ENCODE data around the gene CEP89.
"Not testable (repeated sequence)": the region's sequence is repeated elsewhere in the genome, so short reads cannot be mapped to it uniquely, and the experiment has no call there.

CEP89 gene

GRCh38 chr19:32895384-32895783 is 76.4 kb downstream of the CEP89 start:
- DNase-seq (ENCODE audit: low read depth, low spot score), result no peak

DNA sequence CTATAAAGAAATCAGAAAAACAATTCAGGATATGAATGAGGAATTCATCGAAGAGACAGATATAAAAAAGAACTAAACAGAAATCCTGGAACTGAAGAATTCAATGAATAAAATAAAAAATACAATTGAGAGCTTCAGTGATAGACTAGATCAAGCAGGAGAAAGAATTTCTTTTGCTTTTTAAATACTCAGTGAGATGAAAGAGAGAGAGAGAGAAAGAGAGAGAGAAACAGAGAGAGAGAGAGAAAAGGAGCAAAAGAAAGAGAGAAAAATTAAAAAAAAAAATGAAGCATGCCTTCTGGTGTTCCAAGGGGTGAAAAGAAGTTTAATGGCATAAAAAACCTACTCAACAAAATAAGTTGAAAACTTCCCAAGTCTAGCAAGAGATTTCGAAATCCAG is 80.1 kb downstream of the CEP89 start:
- DNase-seq (ENCODE audit: low read depth, low spot score), result no peak

DNA sequence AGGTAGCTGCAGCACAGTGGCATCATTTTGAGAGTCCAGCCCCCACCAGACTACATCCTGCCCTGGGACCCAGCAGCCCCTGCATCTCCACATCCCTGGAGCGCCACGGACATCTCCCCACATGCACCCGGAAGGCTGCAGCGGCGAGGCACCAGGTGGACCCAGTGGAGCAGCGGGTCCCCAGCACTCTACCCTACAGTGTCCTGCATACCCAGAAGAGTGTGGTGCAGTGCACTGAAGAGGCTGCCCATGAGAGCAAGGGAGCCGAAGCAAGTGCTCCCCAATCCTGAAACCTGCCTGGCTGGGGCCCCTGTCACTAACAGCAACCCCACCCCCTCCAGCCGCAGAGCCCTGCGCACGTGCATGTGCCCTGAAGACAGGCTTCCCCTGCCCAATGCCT is 80.9 kb downstream of the CEP89 start:
- no peak for DNase-seq (ENCODE audit: low read depth, low spot score)

DNA sequence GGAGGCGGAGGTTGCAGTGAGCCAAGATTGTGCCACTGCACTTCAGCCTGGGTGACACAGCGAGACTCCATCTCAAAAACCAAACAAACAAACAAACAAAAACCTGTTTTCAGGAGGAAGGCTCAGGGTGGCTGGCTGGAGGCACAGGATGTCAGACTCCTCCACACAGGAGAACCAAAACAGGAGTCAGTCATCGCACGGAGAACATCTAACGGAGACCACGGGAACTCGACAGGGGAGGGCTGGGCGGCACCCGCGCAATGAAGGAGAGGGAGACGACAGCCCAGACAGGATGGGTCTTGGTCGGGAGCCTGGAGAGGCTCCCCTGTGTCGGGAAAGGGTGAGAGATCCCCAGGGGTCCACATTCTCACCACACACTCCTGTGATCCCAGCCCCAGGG is 81.4 kb downstream of the CEP89 start:
- DNase-seq (ENCODE audit: low read depth, low spot score), result no peak

DNA sequence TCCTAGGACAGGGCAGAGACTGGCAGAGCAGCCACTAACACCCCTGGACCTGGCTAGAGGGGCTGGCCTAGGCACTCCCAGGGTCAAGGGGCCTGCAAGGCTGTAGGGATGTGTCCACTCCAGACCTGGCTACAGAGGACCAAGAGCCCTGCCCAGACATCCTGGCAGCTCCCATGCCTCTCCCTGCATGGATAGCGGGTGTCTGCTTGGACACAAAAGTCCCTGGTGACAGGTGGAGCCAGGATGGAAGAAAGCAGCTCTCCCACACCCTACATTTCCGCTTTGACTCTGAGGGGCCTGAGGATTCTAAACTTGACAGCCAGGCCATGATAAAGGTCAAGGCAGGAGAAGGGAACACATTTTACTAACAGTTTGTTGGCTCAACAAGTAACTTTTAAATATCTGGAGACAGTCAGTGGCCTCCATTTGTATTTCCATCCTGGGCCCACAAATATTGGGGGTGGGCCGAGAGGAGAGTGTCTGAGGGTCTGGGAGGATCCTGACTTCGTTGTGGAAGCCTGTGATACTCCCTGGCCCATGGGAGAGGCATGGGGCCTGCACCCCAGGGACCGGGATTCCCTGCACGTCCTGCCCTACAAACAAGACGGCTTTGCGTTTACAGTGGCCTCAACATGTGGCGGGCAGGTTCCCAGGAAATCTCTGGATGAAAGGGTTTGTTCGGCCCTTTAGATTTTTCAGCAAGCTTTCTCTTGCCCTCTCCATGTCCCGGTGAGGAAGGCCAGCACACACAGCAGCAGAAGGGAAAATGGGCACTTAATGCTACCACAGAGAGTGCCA is 82.4 kb downstream of the CEP89 start:
- no peak for DNase-seq (ENCODE audit: low read depth, low spot score)

- no peak for DNase-seq (ENCODE audit: low read depth, low spot score)
Measured at GRCh38 chr19:32887572-32888215, 84.1 kb downstream of the CEP89 start.

- DNase-seq (ENCODE audit: low read depth, low spot score), result no peak
Measured at GRCh38 chr19:32886241-32886640, 85.5 kb downstream of the CEP89 start.

- DNase-seq (ENCODE audit: low read depth, low spot score), result not testable (repeated sequence)
Measured at GRCh38 chr19:32885255-32885654, 86.5 kb downstream of the CEP89 start.

DNA sequence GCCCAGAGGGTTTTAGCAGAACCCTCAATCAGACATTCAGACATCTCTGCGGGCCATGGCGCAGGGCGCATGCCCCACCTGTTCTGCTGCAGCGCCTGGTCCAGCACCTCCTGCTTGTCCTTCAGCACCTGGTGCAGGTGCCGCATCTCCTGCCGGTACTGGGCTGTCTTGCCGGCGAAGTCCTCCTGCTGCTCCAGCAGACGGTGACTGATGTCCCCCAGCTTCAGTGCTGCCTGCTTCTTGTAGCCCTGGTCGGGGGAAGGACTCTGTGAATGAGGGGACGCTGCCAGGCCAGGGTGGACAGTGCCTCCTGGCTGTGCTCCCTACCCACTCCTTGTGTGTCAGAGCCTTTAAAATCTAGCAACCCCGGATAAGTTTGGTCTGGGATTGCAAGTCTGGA is 90.0 kb downstream of the CEP89 start:
- DNase-seq (ENCODE audit: low read depth, low spot score), result no peak

DNA sequence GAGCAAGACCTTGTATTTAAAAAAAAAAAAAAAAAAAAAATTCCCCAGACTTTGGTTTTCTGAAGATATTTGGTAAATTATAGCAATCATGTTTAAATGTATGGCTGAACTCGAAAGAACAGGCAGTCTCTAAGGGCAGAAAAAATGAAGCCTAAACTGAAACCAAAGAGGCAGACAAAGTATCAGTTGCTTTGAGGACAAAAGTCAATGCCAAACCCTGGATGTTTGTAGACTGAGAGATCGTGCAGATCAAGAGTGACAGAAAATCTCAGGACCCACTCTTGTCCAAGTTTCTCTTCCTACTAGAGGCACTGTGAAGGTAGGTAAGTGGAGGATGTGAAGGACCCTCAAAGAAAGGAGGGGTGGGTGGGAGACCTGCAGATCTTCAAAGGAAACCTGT is 91.1 kb downstream of the CEP89 start:
- DNase-seq (ENCODE audit: low read depth, low spot score), result no peak

DNA sequence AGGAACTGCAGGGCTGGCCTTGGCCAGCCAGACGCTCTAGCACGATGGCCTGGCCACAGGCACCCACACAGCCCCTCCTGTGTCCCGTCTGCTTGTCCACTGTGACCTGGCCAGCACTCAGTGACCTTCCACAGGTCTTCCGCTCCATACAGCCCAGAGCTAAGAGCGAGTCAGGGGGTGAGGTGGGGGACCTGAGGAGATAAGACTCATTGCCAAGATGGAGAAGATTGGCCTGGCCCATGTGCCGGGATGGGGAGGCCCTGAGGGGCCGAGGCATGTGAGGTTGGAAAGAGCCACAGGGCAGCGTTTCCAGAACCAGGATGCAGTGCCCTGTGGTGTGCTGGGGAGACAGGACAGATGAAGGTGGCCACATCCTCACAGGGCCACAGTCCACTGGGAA is 92.0 kb downstream of the CEP89 start:
- no peak for DNase-seq (ENCODE audit: low read depth, low spot score)

DNA sequence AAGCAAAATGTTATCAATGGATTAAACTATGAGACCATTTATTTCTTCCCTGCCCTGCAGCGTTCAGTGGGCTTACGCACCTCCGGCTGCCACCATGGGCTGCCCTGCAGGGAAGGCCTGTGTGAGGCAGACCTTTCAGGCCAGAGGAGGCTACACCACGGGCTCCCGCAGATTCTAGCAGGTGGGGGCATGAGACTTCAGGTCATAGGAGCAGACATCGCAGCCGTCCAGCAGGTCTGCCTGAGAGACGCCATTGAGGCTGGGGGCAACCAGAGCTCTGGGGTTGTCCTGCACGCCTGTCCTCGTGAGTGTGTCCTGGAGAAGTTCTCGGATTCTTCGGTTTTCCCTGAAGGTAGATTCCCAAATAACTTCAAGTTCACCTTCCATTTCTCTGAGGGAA is 92.8 kb downstream of the CEP89 start:
- DNase-seq (ENCODE audit: low read depth, low spot score), result no peak

GRCh38 chr19:32877977-32878745 is 93.6 kb downstream of the CEP89 start:
- no peak for DNase-seq (ENCODE audit: low read depth, low spot score)

DNA sequence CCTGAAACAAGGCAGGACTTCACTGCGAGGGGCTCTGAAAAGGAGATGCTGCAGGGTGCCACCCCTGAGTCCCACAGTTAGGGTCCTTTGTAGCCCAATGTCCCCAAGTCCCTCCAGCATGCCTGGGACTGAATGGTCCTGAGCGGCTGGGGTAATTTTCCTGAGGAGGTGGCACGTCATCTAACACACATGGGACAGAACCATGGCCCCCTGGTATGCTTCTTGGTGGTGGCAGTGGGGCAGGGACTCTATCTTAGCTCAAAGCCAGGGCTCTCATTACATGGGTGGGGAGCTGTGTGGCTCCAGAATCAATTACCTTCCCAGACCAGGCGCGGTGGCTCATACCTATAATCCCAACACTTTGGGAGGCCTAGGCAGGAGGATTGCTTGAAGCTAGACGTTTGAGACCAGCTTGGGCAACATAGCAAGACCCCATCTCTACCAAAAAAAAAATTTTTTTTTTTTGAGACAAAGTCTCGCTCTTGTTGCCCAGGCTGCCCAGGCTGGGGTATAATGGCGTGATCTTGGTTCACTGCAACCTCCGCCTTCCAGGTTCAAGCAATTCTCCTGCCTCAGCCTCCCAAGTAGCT is 94.3 kb downstream of the CEP89 start:
- DNase-seq (ENCODE audit: low read depth, low spot score), result no peak

DNA sequence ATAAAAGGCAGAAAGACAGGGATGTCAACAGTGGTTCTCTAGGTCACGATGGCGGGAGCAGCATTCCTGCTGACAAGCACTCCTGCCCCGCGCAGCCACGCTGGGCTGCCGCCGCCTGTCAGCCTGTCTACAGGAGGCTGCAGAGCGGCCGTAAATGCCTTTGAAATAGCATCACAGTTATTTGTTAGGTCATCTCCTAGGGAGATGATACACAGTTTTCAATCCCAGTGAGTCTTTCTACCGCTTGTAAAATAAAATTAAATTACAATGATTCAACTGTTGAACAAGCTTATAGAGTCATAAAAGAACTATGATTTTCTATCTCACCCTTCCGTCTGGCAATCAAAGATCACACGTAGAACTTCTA is 94.9 kb downstream of the CEP89 start:
- DNase-seq (ENCODE audit: low read depth, low spot score), result no peak

DNA sequence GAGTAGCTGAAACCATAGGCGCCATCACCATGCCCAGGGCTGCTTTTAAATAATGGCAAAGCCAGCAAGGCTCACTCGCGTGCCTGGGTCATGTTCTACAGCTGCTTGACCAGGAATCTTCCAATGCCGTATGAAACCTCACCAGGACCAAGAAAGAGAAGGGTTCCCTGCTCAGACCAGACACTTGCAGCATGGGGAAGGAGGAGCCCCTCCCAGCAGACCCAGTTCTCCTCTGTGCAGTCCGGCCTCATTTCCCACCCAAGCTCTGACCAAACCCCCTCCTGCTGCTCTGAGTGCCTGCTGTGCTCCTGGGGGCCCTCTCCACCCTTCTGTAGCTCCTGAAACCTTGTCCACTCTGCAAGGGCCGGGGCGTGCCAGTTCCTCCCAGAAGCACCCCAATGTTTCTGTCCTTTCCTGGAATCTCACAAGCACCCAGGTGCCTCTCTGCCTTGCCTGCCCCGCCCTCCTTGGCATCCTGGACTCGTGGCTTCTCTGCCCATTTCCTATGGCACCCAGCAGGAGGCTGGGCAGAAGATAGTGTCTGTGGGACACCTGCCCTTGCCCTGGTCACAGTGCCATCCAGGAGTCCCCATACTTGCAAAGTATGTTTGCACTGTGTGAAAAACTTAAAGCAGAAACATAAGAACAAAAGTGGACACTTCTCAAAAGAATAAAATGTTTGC is 95.4 kb downstream of the CEP89 start:
- DNase-seq (ENCODE audit: low read depth, low spot score), result no peak

DNA sequence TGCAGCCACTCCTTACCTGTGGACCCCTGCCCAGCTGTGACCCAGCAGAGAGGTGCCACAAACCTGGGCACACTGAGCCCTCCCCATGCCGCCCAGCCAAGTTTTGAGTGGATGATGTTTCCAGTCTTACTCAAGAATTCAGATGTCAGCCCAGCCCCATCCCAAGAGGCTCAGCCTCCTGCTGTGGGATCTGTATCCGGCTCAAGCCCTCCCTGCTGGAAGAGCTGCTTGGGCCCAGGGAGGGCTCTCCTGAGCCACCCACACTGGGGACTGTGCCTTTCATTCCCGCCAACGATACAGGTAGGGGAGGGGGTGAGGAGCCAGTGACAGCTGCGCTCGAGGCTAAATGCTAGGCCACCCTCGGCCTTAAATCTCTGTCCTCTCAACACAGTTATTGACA is 96.3 kb downstream of the CEP89 start:
- DNase-seq (ENCODE audit: low read depth, low spot score), result no peak

DNA sequence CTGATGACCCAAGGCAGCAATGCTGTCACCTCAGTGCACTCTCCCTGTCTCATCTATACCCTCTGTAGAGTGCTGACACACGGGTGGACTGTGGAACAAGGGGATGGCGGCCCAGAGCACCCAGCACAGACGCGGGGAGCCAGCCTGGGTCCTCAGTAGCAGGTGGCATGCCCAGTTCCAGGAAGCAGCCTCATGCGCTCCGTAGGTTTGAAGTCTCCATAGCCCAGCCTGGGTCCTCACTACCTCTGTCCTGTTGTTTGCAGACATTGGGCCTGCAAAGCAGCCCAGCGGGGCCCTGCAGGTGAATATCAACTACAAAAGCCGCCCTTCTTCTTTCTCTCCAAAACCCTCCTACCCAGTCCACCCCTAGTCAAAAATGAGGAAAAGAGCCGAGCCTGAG is 97.2 kb downstream of the CEP89 start:
- no peak for DNase-seq (ENCODE audit: low read depth, low spot score)

- DNase-seq (ENCODE audit: low read depth, low spot score), result no peak
Measured at GRCh38 chr19:32873247-32873959, 98.4 kb downstream of the CEP89 start.

DNA sequence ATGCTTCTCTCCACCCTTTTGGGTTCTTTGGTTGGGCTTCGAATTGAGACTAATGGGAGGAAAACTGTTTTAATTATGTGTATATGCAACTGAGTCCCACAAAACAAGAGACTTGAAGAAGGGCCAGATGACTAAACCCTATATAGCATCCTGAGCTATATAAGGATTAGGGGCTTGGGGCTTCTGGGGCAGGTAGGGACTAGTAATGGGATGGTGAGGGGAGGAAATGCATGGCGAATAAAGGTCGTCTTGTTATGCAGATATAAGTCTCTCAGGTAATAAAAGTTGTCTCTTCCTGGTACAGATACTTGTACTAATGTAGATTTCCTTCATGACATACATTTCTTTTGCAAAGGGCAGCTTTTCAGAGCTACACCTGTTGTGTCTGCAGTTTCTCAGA is 99.4 kb downstream of the CEP89 start:
- no peak for DNase-seq (ENCODE audit: low read depth, low spot score)

DNA sequence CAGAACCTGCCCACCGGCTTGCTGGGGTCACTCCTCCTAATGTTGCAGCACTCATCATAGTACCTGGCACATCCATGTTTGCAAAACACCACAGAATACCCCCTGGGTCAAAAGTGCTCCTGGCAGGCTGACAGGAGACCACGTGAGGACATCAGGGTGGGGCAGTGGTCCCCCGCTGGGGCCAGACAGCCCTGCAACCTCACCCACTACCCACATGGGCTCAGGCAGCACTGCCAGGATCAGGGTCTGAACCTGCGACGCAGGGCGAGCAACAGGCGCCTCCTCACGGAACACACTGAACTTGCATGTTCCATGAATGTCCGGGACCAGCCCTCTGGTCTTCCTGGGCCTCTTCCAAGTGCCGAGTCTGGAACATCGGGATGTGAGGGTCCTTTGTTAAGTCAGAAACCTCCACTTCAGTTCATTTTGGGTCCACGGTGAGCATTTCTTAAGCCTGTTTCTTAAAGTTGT is 100.7 kb downstream of the CEP89 start:
- no peak for DNase-seq (ENCODE audit: low read depth, low spot score)

Measured in iPS DF 19.7 (cell line).